Cardiac atrium fibroblast (primary cell): ENCODE data around the gene ZNF675. TPM values are rescaled to one million over a fixed set of nuclear protein-coding genes. Genes with fewer than 3 reads are reported as not detected.

Experiments
- total RNA-seq: library from RNA; depleted of rRNA; stranded (reverse); fragments of >200 nt; gene quantifications from 2 replicates; pipeline ENCODE4 v1.2.3, GENCODE V29; 2015

Gene ZNF675
- 2.3 and 5.7 TPM in 2 replicates for total RNA-seq

DNA sequence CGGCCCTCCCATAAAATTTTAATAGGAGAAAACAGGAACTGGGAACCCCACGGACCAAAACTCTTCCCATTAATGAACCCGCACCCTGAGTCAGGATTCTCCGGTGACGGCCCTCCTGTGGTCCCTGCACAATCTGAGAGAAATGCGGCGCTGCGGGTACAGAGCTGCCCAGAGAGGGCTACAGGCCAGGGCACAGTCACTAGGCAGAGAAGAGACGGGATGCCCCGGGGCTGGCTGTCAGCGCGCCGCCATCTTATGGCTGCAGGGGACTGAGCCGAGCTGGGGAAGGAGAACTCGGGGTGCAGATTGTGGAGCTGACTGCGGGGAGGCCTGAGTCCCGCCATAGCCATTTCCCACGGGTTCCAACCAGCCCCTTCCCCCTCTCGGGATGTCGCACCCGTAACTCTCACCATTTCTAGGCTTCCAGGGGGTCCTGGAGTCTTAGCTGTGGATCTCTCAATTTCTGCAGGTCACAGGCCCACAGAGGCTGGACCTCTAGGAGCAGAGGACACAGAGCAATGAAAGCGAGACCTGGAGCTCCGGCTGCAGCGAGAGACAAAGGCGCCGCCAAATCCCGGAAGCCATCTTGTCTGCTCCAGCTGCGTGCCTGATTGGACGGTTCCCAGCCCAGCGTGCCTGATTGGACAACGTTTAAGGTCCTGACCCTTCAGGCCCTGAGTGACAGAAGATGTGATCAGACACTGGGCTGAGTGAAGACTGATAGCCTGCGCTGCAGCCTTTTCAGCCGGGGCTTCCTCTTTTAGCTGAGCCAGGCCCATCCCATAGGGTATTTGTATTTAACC lies at the start of gene ZNF675:
TSS of gene ZNF675 (minus strand) at position 592 of the 803 bp plus-strand sequence. CDS start at position 413, 179 bp downstream.

Other genes starting within 250 kb of the ZNF675 start
- 0.49 and 1.3 TPM in 2 replicates for gene ZNF681, start 71.7 kb upstream of the ZNF675 start, total RNA-seq
- gene ZNF726, start 227.7 kb upstream of the ZNF675 start, total RNA-seq: 0.54 and 2.4 TPM in 2 replicates